Chondrocyte (in vitro differentiated cells): ENCODE measurements around the gene CPNE7. TPM values are rescaled to one million over a fixed set of nuclear protein-coding genes. Genes with fewer than 3 reads are reported as not detected.

ENCODE experiments used
- DNase-seq: peaks from one replicate; pipeline ENCODE4 v3.0.0; 2021; ENCODE audit warnings: mixed read lengths, low spot score
- H3K27ac Mint-ChIP-seq: one replicate; pipeline ENCODE4 v1.8.0; 2021; ENCODE audit warnings: mild to moderate bottlenecking, moderate library complexity, mixed read lengths; ENCODE audit not compliant: unreplicated experiment
- H3K27me3 Mint-ChIP-seq: 2 replicates; pipeline ENCODE4 v1.8.0; 2021; ENCODE audit warnings: low read depth, mixed read lengths
- H3K36me3 Mint-ChIP-seq: 2 replicates; pipeline ENCODE4 v1.8.0; 2021; ENCODE audit warnings: low read depth, mixed read lengths
- H3K4me1 Mint-ChIP-seq: 2 replicates; pipeline ENCODE4 v1.8.0; 2021; ENCODE audit warnings: low read depth, mild to moderate bottlenecking, mixed read lengths
- H3K4me3 Mint-ChIP-seq: one replicate; pipeline ENCODE4 v1.8.0; 2021; ENCODE audit warnings: mild to moderate bottlenecking, moderate library complexity, mixed read lengths; ENCODE audit not compliant: unreplicated experiment
- H3K9me3 Mint-ChIP-seq: 2 replicates; pipeline ENCODE4 v1.8.0; 2021; ENCODE audit warnings: low read depth, mixed read lengths
- CTCF ChIP-seq: fragments of 200-600 bp; sonication (generic); IDR thresholded peaks from 2 replicates; pipeline ENCODE4 v1.5.0; 2021; ENCODE audit warnings: antibody characterized with exemption, mild to moderate bottlenecking, moderate library complexity
- total RNA-seq: library from RNA; stranded (reverse); gene quantifications from 3 replicates; pipeline ENCODE4 v1.2.1, GENCODE V29; 2021

CPNE7 gene
- total RNA-seq, 1 donor from 2014 or later: 15.5 TPM

- peaks cover 20% of the 10 kb centered on the region for H3K4me1 Mint-ChIP-seq
- no peak overlapping the region for H3K4me3 Mint-ChIP-seq
- DNase-seq: no peak
- H3K9me3 Mint-ChIP-seq: no peaks in the 10 kb centered on the region
- H3K27me3 Mint-ChIP-seq: no peaks in the 10 kb centered on the region
- no peak for TF ChIP-seq CTCF
- no peak overlapping the region for H3K27ac Mint-ChIP-seq
- H3K36me3 Mint-ChIP-seq: no peaks in the 10 kb centered on the region
Measured at GRCh38 chr16:89576153-89577054, 846 bp downstream of the CPNE7 start.

GRCh38 chr16:89577055-89577759, 1.6 kb downstream of the CPNE7 start:
- H3K27me3 Mint-ChIP-seq: no peaks in the 10 kb centered on the region
- DNase-seq: no peak
- TF ChIP-seq CTCF: no peak
- no peak overlapping the region for H3K27ac Mint-ChIP-seq
- peaks cover 20% of the 10 kb centered on the region for H3K4me1 Mint-ChIP-seq
- no peaks in the 10 kb centered on the region for H3K9me3 Mint-ChIP-seq
- no peaks in the 10 kb centered on the region for H3K36me3 Mint-ChIP-seq
- H3K4me3 Mint-ChIP-seq: peak overlapping the region; percentile 18

GRCh38 chr16:89579351-89579750, 3.8 kb downstream of the CPNE7 start:
- TF ChIP-seq CTCF: no peak
- no peak overlapping the region for H3K27ac Mint-ChIP-seq
- no peak overlapping the region for H3K4me3 Mint-ChIP-seq
- no peaks in the 10 kb centered on the region for H3K27me3 Mint-ChIP-seq
- H3K9me3 Mint-ChIP-seq: no peaks in the 10 kb centered on the region
- H3K36me3 Mint-ChIP-seq: no peaks in the 10 kb centered on the region
- no peak for DNase-seq
- peaks cover 5% of the 10 kb centered on the region for H3K4me1 Mint-ChIP-seq

- TF ChIP-seq CTCF: no peak
- Mint-ChIP-seq H3K27me3 (no peaks in the 10 kb centered on the region), H3K9me3 (no peaks in the 10 kb centered on the region), H3K27ac (no peak overlapping the region), H3K4me3 (no peak overlapping the region), H3K4me1 (peaks cover 7% of the 10 kb centered on the region), H3K36me3 (no peaks in the 10 kb centered on the region)
- peak; percentile 95 for DNase-seq
Measured at GRCh38 chr16:89581045-89581695, 5.6 kb downstream of the CPNE7 start.

GRCh38 chr16:89581861-89582563, 6.5 kb downstream of the CPNE7 start:
- Mint-ChIP-seq H3K4me1 (peaks cover 7% of the 10 kb centered on the region), H3K36me3 (no peaks in the 10 kb centered on the region), H3K9me3 (no peaks in the 10 kb centered on the region), H3K27me3 (no peaks in the 10 kb centered on the region), H3K27ac (no peak overlapping the region), H3K4me3 (no peak overlapping the region)
- no peak for TF ChIP-seq CTCF
- no peak for DNase-seq
